ENCODE data around the gene LZTS3.
"Not testable (repeated sequence)": the region's sequence is repeated elsewhere in the genome, so short reads cannot be mapped to it uniquely, and the experiment has no call there.

Gene LZTS3

DNA sequence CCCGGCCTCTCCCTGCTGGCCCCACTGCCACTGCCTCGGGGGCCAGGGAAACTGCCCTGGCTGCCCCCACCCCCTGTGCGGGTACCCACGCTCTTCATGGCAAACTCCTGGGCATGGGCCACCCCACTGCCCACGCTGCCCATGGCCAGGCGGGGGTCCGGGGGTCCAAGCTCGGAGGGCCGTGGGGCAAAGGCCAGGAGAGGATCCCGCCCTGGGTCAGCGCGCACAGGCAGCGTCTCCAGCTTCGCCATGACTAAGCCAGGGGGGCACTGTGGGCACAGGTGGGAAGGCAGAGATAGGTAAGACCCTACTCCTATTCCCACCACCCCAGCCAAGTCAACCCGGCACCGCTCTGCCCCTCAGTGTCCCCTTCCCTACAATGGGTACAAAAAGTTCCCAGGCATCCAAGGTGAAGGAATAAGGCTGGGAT is 6.4 kb downstream of the LZTS3 start:
- no peak for DNase-seq

GRCh38 chr20:3166338-3166912 is 6.9 kb downstream of the LZTS3 start:
- no peak for DNase-seq

GRCh38 chr20:3165473-3166337 is 7.6 kb downstream of the LZTS3 start:
- peak in 2 of 14 donors; percentile 15 to 73 for DNase-seq

- DNase-seq, result peak in 1 of 14 donors; percentile 69
Observed at GRCh38 chr20:3164763-3165410, 8.5 kb downstream of the LZTS3 start.

GRCh38 chr20:3164043-3164762 is 9.1 kb downstream of the LZTS3 start:
- DNase-seq, result no peak

DNA sequence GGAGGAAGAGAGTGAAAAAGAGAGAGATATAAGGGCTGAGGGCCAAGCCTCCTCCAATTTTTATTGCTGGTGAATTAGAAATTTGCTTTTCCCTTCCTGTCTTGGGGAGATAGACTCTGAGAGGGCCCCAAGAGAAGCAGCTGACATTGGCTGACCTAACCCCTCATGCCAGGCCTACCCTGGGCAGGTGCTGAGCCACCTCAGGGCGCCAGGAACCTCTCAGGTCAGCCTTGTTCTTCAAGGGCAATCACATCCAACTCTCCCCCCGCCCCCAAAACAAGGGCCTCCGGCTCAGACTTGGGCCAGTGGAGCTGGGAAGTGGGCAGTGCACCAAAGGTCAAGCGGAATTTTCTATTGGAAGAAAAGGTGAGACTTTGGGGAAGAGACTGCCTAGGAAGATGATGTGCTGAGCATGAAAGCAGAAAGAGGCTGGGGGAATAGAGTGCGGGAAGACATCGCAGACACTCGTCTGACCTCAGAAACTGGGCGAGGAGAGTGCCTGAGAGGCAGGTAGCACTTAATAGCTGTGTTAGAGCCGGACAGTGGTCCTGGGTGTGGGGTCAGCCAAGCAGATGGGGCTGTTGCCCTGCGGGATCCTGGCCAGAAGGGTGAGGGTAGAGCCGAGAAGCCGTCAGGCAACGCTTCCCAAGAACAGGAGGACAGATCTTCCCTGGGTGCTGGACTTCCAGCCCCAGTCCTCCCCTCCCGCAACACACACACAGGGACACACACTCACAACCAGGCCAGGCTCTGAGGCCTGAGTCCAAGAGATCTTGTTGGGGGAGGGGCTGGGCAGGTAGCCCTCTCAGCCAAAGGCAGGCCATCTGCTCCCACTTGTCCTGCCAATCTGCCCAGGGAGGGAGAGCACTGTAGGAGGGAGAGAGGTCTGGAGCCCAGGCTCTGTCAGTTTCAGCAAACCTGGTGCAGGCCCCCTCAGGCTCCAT is 10.0 kb downstream of the LZTS3 start:
- peak in 3 of 14 donors; percentile 34 to 99 (median 58) for DNase-seq

GRCh38 chr20:3162080-3162611 is 11.2 kb downstream of the LZTS3 start:
- DNase-seq, result peak in 3 of 14 donors; percentile 14 to 84 (median 16)

DNA sequence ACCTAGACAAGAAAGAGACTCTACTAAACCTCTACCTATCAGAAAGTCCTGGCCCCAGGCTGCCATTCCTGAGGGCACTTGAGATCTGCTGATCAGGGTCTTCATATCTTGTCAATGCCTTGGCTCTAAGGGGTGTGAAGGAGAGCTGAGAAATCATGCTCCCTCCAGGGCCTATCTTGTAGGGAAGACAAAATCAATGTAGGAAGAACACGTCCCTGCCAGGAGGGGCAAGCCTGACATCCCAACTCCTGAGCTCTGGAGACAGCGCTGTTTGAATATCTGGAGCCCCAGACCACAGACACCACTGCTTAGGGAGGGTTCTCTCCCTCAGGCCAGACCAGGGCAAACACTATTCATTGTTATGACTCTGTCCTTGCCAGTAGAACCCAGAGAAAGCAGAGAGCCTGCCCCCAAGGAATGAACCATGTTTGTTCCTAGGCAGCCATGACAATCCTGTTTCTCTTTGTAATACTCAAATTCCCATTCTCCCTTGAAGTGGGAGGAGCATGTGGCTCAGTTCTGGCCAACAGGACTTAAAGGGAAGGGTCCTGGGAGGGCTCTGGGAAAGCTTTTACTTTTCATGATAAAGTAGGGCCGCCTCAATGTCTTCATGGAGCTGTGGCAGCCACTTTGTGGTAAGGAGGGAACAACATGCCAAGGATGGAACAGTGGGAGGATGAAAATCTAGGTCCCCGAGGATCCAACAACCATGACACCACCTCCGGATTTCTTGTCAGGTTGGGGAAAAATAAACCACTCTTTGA is 11.9 kb downstream of the LZTS3 start:
- DNase-seq, result no peak

DNA sequence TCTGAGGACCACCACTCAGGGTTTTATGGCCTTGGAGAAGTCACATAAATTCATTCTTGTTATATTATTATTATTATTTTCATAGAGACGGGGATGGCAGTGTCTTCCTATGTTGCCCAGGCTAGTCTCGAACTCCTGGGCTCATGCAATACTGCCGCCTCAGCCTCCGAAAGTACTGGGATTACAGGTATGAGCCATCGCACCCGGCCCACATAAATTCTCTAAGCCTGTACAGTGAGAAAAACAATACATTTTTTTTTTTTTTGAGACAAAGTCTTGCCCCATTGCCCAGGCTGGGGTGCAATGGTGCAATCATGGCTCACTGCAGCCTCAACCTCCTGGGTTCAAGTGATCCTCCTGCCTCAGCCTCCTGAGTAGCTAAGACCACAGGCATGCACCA is 12.9 kb downstream of the LZTS3 start:
- DNase-seq, result no peak

GRCh38 chr20:3158968-3159431 is 14.3 kb downstream of the LZTS3 start:
- no peak for DNase-seq

DNA sequence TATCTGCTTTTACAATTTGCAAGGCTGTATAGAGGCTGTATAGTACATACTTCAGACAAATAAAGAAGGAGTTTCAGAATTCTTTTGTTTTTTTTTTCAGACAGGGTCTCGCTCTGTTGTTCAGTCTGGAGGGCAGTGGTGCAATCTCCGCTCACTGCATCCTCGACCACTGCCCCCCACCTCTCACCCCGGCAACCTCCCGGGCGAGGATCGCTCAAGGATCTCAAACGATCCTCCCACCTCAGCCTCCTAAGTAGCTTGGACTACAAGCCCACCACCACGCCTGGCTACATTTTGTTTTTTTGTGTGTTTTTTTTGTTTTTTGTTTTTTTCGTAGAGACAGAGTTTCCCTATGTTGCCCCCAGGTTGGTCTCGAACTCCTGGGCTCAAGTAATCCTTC is 15.5 kb downstream of the LZTS3 start:
- DNase-seq, result no peak

DNA sequence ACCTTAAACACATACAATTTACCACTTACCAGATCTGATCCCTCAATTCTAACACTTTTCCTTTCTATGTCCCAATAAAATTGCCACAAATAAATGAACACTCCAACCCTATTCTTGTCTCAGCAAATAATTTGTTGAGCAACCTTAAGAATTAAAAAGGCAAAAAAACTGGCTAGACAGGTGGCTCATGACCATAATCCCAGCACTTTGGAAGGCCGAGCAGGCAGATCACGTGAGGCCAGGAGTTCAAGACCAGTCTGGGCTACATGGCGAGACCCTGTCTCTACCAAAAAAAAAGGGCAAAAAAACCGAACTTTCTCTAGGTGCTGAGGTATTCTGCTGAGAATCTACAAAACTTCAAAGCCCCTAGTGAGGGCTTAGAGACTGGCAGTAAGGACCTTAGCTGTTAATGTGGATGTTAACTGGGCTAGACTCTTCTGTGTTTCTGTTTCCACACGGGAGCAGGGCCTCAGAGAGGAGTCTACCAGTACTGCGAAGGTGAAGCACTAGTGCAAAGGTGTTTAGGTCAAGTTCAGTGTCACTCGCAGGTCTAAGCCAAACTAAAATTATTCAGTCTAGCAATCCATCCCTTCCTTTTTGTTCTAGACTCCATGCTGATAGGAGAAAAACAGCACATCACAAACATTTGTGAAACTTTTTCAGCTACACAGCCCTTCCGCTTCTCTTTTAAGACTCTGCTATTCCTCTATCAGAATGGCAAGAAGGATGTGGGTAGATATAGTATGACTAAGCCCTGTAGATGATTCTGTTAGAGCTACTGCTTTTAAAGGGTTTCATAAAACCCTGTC is 16.3 kb downstream of the LZTS3 start:
- no peak for DNase-seq

- DNase-seq, result not testable (repeated sequence)
Observed at GRCh38 chr20:3152057-3152644, 21.2 kb downstream of the LZTS3 start.

GRCh38 chr20:3150908-3151307 is 22.4 kb downstream of the LZTS3 start:
- DNase-seq, result no peak

- peak in 2 of 14 donors; percentile 40 to 56 for DNase-seq
Observed at GRCh38 chr20:3146732-3147341, 26.5 kb downstream of the LZTS3 start.

GRCh38 chr20:3141757-3142156 is 31.6 kb downstream of the LZTS3 start:
- no peak for DNase-seq

- no peak for DNase-seq
Observed at GRCh38 chr20:3137492-3137891, 35.9 kb downstream of the LZTS3 start.

- no peak for DNase-seq
Observed at GRCh38 chr20:3135507-3136070, 37.8 kb downstream of the LZTS3 start.

Data from C1 segment of cervical spinal cord (tissue), 14 donors.